Suprapubic skin (tissue), 4 donors: Measurements from ENCODE around the gene VPS37B. TPM values are rescaled to one million over a fixed set of nuclear protein-coding genes. Genes with fewer than 3 reads are reported as not detected.
A peak's percentile ranks its signal among the peaks of the same experiment; 100 is the strongest.

ENCODE experiments used
- DNase-seq, 2 donors: peaks; one replicate each; pipeline ENCODE4 v3.0.0-alpha.2; 2019; ENCODE audit warnings: low spot score in 2 of 2
- H3K27ac ChIP-seq: fragments of 200-600 bp; sonication (generic); one replicate; pipeline ENCODE4 v1.5.1; 2019
- H3K27me3 ChIP-seq: fragments of 200-600 bp; sonication (generic); one replicate; pipeline ENCODE4 v1.5.1; 2019
- H3K36me3 ChIP-seq: fragments of 200-600 bp; sonication (generic); one replicate; pipeline ENCODE4 v1.5.1; 2019
- H3K4me1 ChIP-seq: fragments of 200-600 bp; sonication (generic); one replicate; pipeline ENCODE4 v1.5.1; 2019
- H3K4me3 ChIP-seq: fragments of 200-600 bp; sonication (generic); one replicate; pipeline ENCODE4 v1.5.1; 2019; ENCODE audit warnings: mild to moderate bottlenecking
- H3K9me3 ChIP-seq: fragments of 200-600 bp; sonication (generic); one replicate; pipeline ENCODE4 v1.5.1; 2019
- EP300 ChIP-seq: sonication (generic); formaldehyde crosslinking; IDR thresholded peaks from one replicate; pipeline ENCODE4 v1.6.1; 2017; ENCODE audit warnings: antibody characterized with exemption
- POLR2A ChIP-seq, 2 donors: fragments of 450-650 bp; IDR thresholded peaks; one replicate each; pipeline ENCODE4 v1.6.1; 2017; ENCODE audit warnings: antibody characterized with exemption in 2 of 2, mild to moderate bottlenecking in 2 of 2, moderate library complexity in 2 of 2
- POLR2AphosphoS5 ChIP-seq, 3 donors: sonication (generic); formaldehyde crosslinking; IDR thresholded peaks; one replicate each; pipeline ENCODE4 v1.6.1; 2017; ENCODE audit warnings: antibody characterized with exemption in 3 of 3
- WGBS: methylation state at CpG from one replicate; pipeline ENCODE4 v1.1.5; 2018; 5-methylcytosine and 5-hydroxymethylcytosine counted together
- total RNA-seq, 4 donors: library from RNA; depleted of rRNA; stranded (reverse); fragments of >200 nt; gene quantifications; one replicate each; pipeline ENCODE4 v1.1.0, GENCODE V29; 2016
- TF ChIP-seq, protein P1 (sequence below), 2 donors: fragments of 200-600 bp in 1 of 2; fragments of 450-650 bp in 1 of 2; sonication (generic) in 1 of 2; IDR thresholded peaks; one replicate each; pipeline ENCODE4 v1.5.1; 2016 to 2019; ENCODE audit warnings: antibody characterized with exemption in 2 of 2, mild to moderate bottlenecking in 1 of 2, moderate library complexity in 1 of 2

Gene VPS37B
- total RNA-seq, 4 donors from 2014 or later: 42.0 to 67.1 (median 63.0) TPM

GRCh38 chr12:122884860-122885259 is 11.1 kb downstream of the VPS37B start:
- H3K4me1 ChIP-seq: peaks cover 65% of the 10 kb centered on the region
- no peaks in the 10 kb centered on the region for H3K27me3 ChIP-seq
- TF ChIP-seq EP300 (no peak), POLR2A (IDR thresholded peaks at IDR 0.05) (no peak), POLR2AphosphoS5 (IDR thresholded peaks at IDR 0.05) (no peak)
- TF ChIP-seq, protein P1, sequence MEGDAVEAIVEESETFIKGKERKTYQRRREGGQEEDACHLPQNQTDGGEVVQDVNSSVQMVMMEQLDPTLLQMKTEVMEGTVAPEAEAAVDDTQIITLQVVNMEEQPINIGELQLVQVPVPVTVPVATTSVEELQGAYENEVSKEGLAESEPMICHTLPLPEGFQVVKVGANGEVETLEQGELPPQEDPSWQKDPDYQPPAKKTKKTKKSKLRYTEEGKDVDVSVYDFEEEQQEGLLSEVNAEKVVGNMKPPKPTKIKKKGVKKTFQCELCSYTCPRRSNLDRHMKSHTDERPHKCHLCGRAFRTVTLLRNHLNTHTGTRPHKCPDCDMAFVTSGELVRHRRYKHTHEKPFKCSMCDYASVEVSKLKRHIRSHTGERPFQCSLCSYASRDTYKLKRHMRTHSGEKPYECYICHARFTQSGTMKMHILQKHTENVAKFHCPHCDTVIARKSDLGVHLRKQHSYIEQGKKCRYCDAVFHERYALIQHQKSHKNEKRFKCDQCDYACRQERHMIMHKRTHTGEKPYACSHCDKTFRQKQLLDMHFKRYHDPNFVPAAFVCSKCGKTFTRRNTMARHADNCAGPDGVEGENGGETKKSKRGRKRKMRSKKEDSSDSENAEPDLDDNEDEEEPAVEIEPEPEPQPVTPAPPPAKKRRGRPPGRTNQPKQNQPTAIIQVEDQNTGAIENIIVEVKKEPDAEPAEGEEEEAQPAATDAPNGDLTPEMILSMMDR (IDR thresholded peaks at IDR 0.05): no peak
- H3K4me3 ChIP-seq: no peak overlapping the region
- 59% methylated on average over 4 of the region's 4 CpGs for WGBS
- H3K36me3 ChIP-seq: no peaks in the 10 kb centered on the region
- no peaks in the 10 kb centered on the region for H3K9me3 ChIP-seq
- H3K27ac ChIP-seq: no peak overlapping the region
- no peak for DNase-seq

DNA sequence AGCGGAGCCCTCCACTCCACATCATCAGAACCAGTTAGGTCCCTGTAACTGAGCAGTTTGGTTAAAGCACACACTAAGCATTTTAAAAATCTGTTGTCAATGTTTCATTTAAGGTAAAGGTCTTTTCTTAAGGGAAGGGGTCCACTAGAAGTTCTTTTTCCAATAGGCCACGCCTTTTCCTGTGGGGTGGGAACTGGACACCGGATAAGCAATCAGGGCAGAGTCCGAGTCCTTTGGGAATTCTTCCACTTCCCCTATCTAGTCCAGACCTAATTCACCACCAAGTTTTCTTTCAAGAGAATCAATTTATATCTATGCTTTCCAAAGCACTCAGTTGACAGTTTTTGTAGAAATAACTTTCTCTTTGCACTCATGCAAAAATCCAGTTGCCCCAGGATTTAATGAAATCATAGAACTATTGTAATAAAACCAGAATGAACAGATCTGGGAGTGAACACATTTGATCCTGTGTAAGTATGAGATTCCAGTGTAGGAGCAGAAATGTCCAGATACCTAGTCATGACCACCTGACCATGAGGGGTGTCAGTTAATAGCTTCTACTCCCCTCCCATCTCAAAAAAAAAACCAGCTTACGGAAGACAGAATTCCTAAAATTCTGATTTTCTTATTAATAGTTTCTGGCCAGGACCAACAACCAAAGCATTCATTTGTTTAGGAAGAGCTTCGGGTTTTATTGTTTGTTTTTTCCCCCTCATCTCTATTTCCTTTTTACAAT is 11.7 kb downstream of the VPS37B start:
- TF ChIP-seq, protein P1 (IDR thresholded peaks at IDR 0.05): no peak
- no peak for TF ChIP-seq POLR2A (IDR thresholded peaks at IDR 0.05)
- no peak for TF ChIP-seq POLR2AphosphoS5 (IDR thresholded peaks at IDR 0.05)
- no peak for TF ChIP-seq EP300
- 72% methylated on average over 6 of the region's 6 CpGs for WGBS
- Histone ChIP-seq H3K4me1 (peaks cover 65% of the 10 kb centered on the region), H3K9me3 (no peaks in the 10 kb centered on the region), H3K27ac (peak overlapping the region; percentile 64), H3K36me3 (no peaks in the 10 kb centered on the region), H3K27me3 (no peaks in the 10 kb centered on the region), H3K4me3 (no peak overlapping the region)
- DNase-seq: peak in 1 of 2 donors; percentile 34

- Histone ChIP-seq H3K9me3 (no peaks in the 10 kb centered on the region), H3K4me3 (no peak overlapping the region), H3K27me3 (no peaks in the 10 kb centered on the region), H3K36me3 (no peaks in the 10 kb centered on the region), H3K27ac (peak overlapping the region; percentile 64), H3K4me1 (peaks cover 56% of the 10 kb centered on the region)
- 71% methylated on average over 11 of the region's 11 CpGs for WGBS
- TF ChIP-seq, protein P1 (IDR thresholded peaks at IDR 0.05): no peak
- TF ChIP-seq POLR2AphosphoS5 (IDR thresholded peaks at IDR 0.05): no peak
- no peak for TF ChIP-seq POLR2A (IDR thresholded peaks at IDR 0.05)
- TF ChIP-seq EP300: no peak
- DNase-seq: no peak
Measured at GRCh38 chr12:122882908-122883558, 12.9 kb downstream of the VPS37B start.

DNA sequence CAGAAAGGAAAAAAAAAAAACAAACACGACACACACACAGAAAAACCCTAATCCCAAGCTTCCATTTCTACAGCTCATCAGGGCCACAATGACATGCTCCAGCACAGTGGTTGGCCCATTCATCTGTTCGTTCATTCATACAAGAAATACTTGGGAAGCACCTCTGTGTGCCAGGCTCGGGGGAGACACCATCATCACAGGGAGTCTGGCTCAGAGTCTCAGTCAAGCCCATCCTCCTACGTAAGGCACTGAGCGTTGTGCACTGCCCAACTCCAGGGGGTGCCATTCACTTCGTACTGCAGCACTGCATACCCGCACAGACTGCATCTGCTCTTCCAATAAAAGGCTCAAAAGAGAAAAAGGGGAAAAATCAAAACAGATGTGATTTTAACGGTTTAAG is 15.3 kb downstream of the VPS37B start:
- Histone ChIP-seq H3K27me3 (no peaks in the 10 kb centered on the region), H3K36me3 (no peaks in the 10 kb centered on the region), H3K4me3 (no peak overlapping the region), H3K27ac (no peak overlapping the region), H3K4me1 (peaks cover 41% of the 10 kb centered on the region), H3K9me3 (no peaks in the 10 kb centered on the region)
- WGBS: 59% methylated on average over 8 of the region's 8 CpGs
- no peak for DNase-seq
- TF ChIP-seq, protein P1 (IDR thresholded peaks at IDR 0.05): peak in 1 of 2 donors; percentile 17
- no peak for TF ChIP-seq POLR2A (IDR thresholded peaks at IDR 0.05)

GRCh38 chr12:122880155-122880667 is 15.7 kb downstream of the VPS37B start:
- H3K4me1 ChIP-seq: peaks cover 46% of the 10 kb centered on the region
- H3K27me3 ChIP-seq: no peaks in the 10 kb centered on the region
- H3K36me3 ChIP-seq: no peaks in the 10 kb centered on the region
- no peaks in the 10 kb centered on the region for H3K9me3 ChIP-seq
- WGBS: 71% methylated on average over 10 of the region's 10 CpGs
- no peak overlapping the region for H3K27ac ChIP-seq
- TF ChIP-seq POLR2AphosphoS5 (IDR thresholded peaks at IDR 0.05) (no peak), EP300 (no peak), POLR2A (IDR thresholded peaks at IDR 0.05) (no peak)
- TF ChIP-seq, protein P1 (IDR thresholded peaks at IDR 0.05): no peak
- no peak overlapping the region for H3K4me3 ChIP-seq
- no peak for DNase-seq
